Activated CD8-positive, alpha-beta memory T cell treated with anti-CD3 and anti-CD28 coated beads, Interleukin-2, amount 50 U/mL, for 24 hours (primary cell): ENCODE data around the gene TRAPPC3.

Experiments
- DNase-seq: peaks from one replicate; pipeline ENCODE4 v3.0.0-alpha.2; 2020; ENCODE audit errors: extremely low read depth

TRAPPC3 gene

GRCh38 chr1:36151134-36151844 lies 2.0 kb upstream of the TRAPPC3 start:
- no peak for DNase-seq

DNA sequence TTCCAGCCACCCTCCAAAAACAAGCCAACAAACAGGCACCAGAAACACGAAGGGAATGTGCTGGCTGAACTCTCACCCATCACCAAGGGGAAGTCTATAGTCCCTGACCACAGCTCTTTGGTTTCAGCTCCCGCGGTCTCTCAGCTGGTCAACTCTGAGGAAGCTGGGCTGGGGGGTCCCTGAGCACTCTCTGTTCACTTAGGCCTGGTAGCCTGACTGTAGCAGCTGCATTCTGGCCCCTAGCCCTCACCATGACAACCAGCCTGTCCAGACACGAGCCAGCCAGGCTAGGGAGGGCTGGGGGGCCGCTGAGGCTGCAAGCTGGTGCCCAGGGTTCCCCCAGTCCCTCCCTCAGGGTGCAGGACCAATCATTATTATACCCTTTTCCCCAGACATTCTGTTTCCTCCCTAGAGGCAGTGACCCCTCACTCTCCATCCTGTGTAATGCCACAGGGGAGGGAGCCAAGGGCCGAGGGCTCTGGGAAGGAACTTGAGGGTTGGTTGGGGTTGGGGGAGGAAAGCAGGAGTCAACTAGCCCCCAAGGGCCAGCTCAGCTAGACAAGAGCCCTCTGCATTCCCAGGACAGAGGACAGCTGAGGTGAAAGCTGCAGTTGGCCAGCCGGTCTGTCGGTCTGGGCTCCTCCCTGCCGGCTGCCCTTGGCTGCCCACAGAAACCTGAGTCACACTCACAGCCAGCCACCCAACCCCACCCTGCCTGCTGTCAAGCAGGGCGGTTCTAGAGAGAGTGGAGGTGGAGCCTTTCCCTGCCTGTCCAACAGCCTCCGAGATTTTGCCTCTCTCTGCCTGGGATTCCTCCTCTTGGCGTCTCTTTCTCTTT lies 1.2 kb upstream of the TRAPPC3 start:
- no peak for DNase-seq

GRCh38 chr1:36149973-36150295 lies 648 bp upstream of the TRAPPC3 start:
- DNase-seq = no peak

DNA sequence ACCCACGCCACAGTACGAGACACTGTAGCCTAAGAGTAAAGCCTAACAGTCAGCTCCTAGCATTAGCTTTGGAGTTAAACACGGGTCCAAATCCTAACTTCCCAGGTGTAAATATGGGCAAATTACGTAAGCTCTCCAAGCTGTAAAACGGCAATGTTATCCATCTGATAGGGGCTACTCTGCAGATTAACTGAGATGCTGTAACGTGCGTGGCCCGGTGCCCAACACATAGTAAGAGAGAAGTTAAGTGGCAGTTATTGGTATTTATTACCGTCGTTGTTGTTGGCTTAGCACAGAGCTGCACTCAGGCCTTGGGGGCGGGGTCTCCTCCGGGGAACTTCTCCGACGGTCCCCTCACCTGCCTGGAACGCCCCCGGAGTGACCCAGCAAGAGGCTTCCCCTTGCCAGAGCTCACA lies 457 bp downstream of the TRAPPC3 start:
- DNase-seq = no peak

- no peak for DNase-seq
These were observed 4.9 kb downstream of the TRAPPC3 start for GRCh38 chr1:36144413-36144812.

DNA sequence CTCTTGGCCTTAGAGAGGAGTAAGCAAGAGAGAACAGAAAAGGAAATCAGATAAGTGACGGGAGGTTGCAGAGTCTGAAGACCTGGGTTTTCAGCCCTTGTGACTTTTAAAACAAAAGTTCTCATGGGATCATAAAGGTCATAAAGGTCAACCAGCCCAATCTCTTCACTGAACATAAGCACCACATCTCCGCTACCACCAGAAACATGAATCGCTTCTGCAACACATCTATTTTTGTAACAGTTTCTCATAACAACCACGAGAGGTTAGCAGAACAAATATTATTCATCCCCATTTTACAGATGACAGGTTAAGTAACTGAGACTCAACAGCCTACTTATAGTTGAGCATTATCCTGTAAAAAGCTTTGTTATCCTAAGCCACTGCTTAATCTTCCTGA lies 5.9 kb downstream of the TRAPPC3 start:
- no peak for DNase-seq

- no peak for DNase-seq
These were observed 7.2 kb downstream of the TRAPPC3 start for GRCh38 chr1:36142121-36142520.

DNA sequence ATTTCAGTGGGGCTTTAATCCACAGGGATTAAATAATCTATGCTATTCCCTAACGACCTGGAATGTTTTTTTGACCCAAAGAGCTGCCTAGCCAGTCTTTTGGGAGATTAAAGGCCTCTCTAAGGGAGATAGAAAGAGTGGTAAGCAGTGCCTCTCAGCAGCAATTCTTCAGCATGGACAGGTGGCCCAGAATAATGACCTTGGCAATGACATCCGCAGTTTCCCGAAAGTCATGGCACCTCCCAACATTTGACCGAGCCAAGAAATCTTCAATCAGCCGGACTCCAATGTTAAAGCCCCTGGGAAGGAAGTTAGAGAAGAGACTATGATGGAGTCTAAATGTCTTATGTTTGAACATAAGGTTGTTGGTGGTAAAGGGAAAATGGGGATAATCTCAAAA lies 9.8 kb downstream of the TRAPPC3 start:
- no peak for DNase-seq

DNA sequence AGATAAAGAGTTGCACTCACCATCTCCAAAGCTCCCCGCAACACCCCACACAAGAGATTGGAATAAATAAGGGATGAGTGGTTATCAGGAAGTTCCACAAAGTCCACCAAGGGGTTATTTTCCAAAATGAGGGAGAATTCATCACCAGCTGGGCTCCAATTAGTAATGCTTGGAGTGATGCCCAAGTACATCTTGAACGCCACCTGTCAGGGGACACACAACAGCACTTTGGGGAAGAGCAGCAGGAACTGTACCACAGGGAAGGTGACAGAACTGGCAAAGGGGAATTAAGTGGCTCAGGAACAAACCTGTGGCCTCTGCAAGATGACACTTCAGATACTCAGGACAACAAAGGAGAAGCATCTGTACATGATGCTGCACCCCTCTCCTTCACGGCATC lies 11.5 kb downstream of the TRAPPC3 start:
- no peak for DNase-seq

GRCh38 chr1:36137226-36137625 lies 12.1 kb downstream of the TRAPPC3 start:
- DNase-seq = no peak

DNA sequence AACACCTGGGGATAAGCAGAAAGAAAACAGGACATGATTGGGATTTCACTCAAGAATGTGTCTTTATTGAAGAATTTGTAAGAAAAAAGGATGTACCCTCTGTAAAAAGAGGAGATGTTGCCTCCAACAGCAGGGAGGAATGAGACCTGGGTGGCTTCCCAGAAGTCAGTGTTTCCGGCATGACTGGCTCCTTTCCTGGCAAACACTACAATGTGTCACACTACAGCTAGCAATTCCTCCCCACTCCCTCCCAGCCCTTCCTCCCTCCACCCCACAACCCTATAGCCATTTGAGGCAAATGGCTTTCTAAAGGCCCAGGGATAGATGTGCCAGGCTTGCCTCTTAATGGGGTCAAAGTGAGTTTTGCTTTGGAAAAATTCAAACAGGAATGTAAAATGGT lies 12.8 kb downstream of the TRAPPC3 start:
- no peak for DNase-seq

DNA sequence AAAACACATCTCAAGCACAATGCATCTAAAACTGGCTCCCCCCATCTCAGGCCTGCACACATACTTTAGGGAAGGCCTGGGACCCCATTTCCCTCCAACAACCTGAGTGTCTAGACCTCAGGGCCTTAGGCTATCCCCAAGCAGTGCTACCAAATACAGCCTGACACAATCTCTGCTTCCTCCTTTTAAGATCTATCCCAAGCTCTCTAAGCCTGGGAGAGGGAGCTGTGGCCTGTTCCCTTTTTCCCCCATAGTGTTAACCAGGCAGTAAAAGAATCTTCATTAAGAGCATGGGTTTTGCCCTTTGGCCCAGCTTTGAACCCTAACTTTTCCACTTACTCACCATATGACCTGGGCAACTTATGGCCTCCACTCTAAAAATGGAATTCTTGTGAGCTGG lies 13.5 kb downstream of the TRAPPC3 start:
- no peak for DNase-seq

GRCh38 chr1:36135330-36135667 lies 14.0 kb downstream of the TRAPPC3 start:
- no peak for DNase-seq

GRCh38 chr1:36134505-36135329 lies 14.6 kb downstream of the TRAPPC3 start:
- DNase-seq = no peak

GRCh38 chr1:36134031-36134430 lies 15.3 kb downstream of the TRAPPC3 start:
- DNase-seq = no peak

GRCh38 chr1:36133484-36133883 lies 15.8 kb downstream of the TRAPPC3 start:
- DNase-seq = no peak

- no peak for DNase-seq
These were observed 17.3 kb downstream of the TRAPPC3 start for GRCh38 chr1:36132029-36132428.

- DNase-seq = no peak
These were observed 20.4 kb downstream of the TRAPPC3 start for GRCh38 chr1:36128905-36129206.

DNA sequence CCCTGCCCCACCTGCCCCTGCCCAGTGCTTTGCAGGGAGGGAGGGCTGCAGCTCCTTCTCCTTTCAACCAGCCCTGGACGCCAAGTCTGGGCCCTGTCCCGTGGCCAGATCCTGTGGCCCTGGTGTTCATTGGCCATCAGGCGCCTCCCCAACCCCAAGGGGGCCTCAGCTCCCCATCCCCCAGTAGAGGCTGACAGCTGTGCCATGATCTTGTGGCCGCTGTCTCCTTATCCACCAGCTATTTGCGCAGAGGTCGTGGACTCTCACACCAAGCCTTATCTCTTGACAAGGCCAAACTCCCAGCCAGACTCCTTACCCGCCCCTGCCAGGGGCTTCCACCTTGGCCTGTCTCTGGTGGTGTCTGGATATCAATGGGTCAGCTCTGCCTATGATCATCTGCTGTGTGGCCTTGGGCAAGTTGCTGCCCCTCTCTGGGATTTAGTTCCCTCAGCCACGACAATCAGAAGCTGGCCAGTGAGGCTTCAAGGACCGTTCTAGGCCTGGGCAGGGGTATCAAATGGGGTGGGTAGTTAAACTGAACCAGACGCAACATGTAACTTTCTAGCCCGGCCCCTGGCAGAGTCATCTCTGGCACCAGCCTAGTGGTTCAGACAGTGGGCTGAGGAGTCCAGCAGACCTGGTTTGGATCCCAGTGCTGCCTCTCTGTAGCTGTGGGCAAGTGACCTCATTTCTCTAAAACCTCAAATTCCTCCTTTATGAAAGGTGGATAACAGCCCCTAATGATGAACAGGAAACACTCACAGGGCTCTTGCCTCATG lies 21.0 kb downstream of the TRAPPC3 start:
- DNase-seq = no peak

GRCh38 chr1:36126797-36127500 lies 22.3 kb downstream of the TRAPPC3 start:
- DNase-seq = no peak

GRCh38 chr1:36126005-36126716 lies 23.1 kb downstream of the TRAPPC3 start:
- DNase-seq = no peak
